MM.1S (cell line): ENCODE results near the gene DDX23.

Experiments
- EZH2 ChIP-seq: fragments of 300-600 bp; sonication (generic); optimal IDR thresholded peaks from 2 replicates; pipeline ENCODE3; 2017; ENCODE audit warnings: low read depth, mild to moderate bottlenecking, antibody characterized with exemption, low read length, mixed read lengths
- EZH2phosphoT487 ChIP-seq: fragments of 300-600 bp; sonication (generic); IDR thresholded peaks from 2 replicates; pipeline ENCODE4 v1.6.1; 2018; ENCODE audit warnings: antibody characterized with exemption, low read length
- TF ChIP-seq, protein P1 (sequence below): fragments of 300-600 bp; sonication (generic); IDR thresholded peaks from 2 replicates; pipeline ENCODE4 v1.5.1; 2016; ENCODE audit warnings: antibody characterized with exemption, low read length, mixed read lengths

- TF ChIP-seq EZH2 (no peak), EZH2phosphoT487 (no peak)
- TF ChIP-seq, protein P1, sequence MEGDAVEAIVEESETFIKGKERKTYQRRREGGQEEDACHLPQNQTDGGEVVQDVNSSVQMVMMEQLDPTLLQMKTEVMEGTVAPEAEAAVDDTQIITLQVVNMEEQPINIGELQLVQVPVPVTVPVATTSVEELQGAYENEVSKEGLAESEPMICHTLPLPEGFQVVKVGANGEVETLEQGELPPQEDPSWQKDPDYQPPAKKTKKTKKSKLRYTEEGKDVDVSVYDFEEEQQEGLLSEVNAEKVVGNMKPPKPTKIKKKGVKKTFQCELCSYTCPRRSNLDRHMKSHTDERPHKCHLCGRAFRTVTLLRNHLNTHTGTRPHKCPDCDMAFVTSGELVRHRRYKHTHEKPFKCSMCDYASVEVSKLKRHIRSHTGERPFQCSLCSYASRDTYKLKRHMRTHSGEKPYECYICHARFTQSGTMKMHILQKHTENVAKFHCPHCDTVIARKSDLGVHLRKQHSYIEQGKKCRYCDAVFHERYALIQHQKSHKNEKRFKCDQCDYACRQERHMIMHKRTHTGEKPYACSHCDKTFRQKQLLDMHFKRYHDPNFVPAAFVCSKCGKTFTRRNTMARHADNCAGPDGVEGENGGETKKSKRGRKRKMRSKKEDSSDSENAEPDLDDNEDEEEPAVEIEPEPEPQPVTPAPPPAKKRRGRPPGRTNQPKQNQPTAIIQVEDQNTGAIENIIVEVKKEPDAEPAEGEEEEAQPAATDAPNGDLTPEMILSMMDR: no peak
These were observed 10.8 kb upstream of the DDX23 start for GRCh38 chr12:48862760-48863159.
